Activated CD8-positive, alpha-beta memory T cell treated with anti-CD3 and anti-CD28 coated beads for 1 hour (primary cell): Measurements from ENCODE around the gene LMF1.

Experiments used
- DNase-seq, 2 donors: peaks; one replicate each; pipeline ENCODE4 v3.0.0-alpha.2; 2020; ENCODE audit warnings: low read depth in 1 of 2; ENCODE audit errors: extremely low read depth in 1 of 2

Gene LMF1

GRCh38 chr16:931626-932500, 38.9 kb downstream of the LMF1 start:
- no peak for DNase-seq

GRCh38 chr16:931171-931570, 39.6 kb downstream of the LMF1 start:
- DNase-seq, result no peak

GRCh38 chr16:930511-930910, 40.3 kb downstream of the LMF1 start:
- no peak for DNase-seq

GRCh38 chr16:930076-930475, 40.7 kb downstream of the LMF1 start:
- no peak for DNase-seq

- DNase-seq, result no peak
These were observed 41.3 kb downstream of the LMF1 start for GRCh38 chr16:929227-930073.

GRCh38 chr16:928526-928925, 42.3 kb downstream of the LMF1 start:
- DNase-seq, result no peak

GRCh38 chr16:927931-928330, 42.9 kb downstream of the LMF1 start:
- DNase-seq, result no peak

- no peak for DNase-seq
These were observed 43.4 kb downstream of the LMF1 start for GRCh38 chr16:927406-927805.

- DNase-seq, result no peak
These were observed 44.1 kb downstream of the LMF1 start for GRCh38 chr16:926715-927114.

- no peak for DNase-seq
These were observed 46.0 kb downstream of the LMF1 start for GRCh38 chr16:924806-925205.

- DNase-seq, result no peak
These were observed 46.7 kb downstream of the LMF1 start for GRCh38 chr16:924063-924462.

- DNase-seq, result no peak
These were observed 47.6 kb downstream of the LMF1 start for GRCh38 chr16:923184-923583.

- DNase-seq, result no peak
These were observed 48.7 kb downstream of the LMF1 start for GRCh38 chr16:922051-922450.

- DNase-seq, result no peak
These were observed 49.4 kb downstream of the LMF1 start for GRCh38 chr16:921321-921905.

GRCh38 chr16:920717-921116, 50.1 kb downstream of the LMF1 start:
- DNase-seq, result no peak

GRCh38 chr16:920051-920681, 50.6 kb downstream of the LMF1 start:
- DNase-seq, result no peak

- DNase-seq, result no peak
These were observed 51.1 kb downstream of the LMF1 start for GRCh38 chr16:919658-920050.

- DNase-seq, result no peak
These were observed 51.8 kb downstream of the LMF1 start for GRCh38 chr16:918741-919657.

- no peak for DNase-seq
These were observed 52.7 kb downstream of the LMF1 start for GRCh38 chr16:918068-918467.

- DNase-seq, result no peak
These were observed 53.2 kb downstream of the LMF1 start for GRCh38 chr16:917591-918061.
